Measurements from ENCODE around the gene KCNK16.

KCNK16 gene

DNA sequence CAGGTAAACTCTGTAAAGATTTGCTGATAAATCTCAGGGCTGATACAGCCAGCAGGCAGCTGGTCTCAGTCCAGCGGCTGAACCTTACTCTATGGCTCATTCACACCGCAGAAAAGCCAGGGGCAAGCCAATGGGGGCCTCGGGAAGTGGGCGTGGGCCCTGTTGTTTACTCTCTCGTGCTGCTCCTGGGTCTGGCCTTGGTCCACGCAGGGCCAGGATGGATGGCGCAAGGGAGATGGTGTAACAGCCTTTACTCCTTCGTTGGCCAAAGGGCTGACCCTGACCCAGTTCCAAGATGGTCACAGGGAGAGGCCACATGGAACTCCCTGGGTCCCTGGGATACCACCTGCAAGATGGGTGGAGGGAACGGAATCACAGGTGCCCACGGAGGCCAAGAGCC, 24.4 kb downstream of the KCNK16 start:
- Histone ChIP-seq H3K4me3 (ENCODE audit: low read depth, low read length) (no peak overlapping the region), H3K9me3 (ENCODE audit: severe bottlenecking) (no peaks in the 10 kb centered on the region), H3K27ac (no peak overlapping the region), H3K27me3 (ENCODE audit: insufficient read depth, low read depth, severe bottlenecking) (no peaks in the 10 kb centered on the region), H3K36me3 (no peaks in the 10 kb centered on the region)
- DNase-seq: no peak
- TF ChIP-seq, protein P1, sequence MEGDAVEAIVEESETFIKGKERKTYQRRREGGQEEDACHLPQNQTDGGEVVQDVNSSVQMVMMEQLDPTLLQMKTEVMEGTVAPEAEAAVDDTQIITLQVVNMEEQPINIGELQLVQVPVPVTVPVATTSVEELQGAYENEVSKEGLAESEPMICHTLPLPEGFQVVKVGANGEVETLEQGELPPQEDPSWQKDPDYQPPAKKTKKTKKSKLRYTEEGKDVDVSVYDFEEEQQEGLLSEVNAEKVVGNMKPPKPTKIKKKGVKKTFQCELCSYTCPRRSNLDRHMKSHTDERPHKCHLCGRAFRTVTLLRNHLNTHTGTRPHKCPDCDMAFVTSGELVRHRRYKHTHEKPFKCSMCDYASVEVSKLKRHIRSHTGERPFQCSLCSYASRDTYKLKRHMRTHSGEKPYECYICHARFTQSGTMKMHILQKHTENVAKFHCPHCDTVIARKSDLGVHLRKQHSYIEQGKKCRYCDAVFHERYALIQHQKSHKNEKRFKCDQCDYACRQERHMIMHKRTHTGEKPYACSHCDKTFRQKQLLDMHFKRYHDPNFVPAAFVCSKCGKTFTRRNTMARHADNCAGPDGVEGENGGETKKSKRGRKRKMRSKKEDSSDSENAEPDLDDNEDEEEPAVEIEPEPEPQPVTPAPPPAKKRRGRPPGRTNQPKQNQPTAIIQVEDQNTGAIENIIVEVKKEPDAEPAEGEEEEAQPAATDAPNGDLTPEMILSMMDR (IDR thresholded peaks at IDR 0.05; ENCODE audit: low read depth, low read length): no peak

DNA sequence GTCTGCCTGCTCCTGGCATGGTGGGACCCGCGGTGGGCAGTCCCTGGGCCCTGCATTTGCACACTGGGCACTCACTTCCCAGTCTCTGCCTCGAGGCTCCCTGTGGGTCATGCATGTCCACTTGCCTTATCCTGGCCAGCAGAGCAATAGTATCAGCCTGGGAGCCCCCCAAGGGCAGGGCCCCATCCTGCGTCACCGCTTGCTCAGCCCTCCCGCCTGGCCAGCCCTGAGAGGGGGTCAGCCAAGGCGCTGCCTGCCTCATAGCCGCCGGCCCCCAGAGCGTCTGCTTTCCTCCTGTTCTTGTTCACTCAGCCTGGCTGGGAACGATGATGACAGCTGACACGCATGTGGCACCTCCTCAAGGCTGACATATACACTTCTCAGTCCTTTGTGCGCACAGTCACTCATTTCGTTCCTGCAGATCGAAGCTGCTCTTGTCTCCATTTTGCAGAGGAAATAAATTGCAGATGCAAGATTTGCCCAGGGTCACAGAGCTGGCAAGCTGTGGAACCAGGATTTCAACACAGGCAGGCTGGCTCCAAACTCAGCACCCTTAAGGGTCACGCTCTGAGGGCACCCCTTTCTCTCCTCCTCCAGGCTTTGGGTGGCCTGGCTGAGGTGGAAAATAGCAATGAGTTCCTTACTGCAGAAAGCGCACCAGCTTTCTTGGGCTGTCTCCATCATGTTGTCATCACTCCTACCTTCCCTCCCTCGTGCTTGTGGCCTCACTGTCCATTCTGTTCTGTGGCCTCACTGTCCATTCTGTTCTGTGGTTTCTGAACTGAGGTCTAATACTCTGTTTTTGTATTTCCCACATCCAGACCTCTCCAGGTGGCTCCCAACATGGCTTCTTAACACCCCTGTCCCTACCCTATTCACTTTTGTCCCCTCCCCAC, 25.5 kb downstream of the KCNK16 start:
- Histone ChIP-seq H3K27ac (no peak overlapping the region), H3K9me3 (ENCODE audit: severe bottlenecking) (no peaks in the 10 kb centered on the region), H3K4me3 (ENCODE audit: low read depth, low read length) (no peak overlapping the region), H3K36me3 (no peaks in the 10 kb centered on the region), H3K27me3 (ENCODE audit: insufficient read depth, low read depth, severe bottlenecking) (no peaks in the 10 kb centered on the region)
- TF ChIP-seq, protein P1 (IDR thresholded peaks at IDR 0.05; ENCODE audit: low read depth, low read length): no peak
- no peak for DNase-seq

DNA sequence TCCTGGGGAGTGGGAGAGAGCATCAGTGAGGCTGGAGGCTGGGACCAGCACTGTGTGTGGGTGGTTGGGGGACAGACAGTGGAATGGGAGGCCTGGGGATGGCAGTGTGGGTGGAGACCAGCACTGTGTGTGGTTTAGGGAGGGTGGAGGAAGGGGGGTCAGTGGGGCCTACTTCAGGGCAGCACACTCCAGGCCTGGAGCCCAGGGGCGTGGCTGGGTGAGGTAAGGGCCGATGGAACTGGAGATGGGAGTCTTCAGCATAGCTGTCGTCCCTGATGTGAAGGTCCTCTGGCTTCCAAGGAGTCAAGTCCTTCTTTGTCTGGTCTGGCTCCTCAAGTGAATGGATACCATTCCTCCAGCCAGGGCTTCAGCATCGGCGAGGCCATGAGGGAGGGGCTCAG, 26.9 kb downstream of the KCNK16 start:
- TF ChIP-seq, protein P1 (IDR thresholded peaks at IDR 0.05; ENCODE audit: low read depth, low read length): no peak
- Histone ChIP-seq H3K27me3 (ENCODE audit: insufficient read depth, low read depth, severe bottlenecking) (no peaks in the 10 kb centered on the region), H3K27ac (no peak overlapping the region), H3K36me3 (no peaks in the 10 kb centered on the region), H3K9me3 (ENCODE audit: severe bottlenecking) (no peaks in the 10 kb centered on the region), H3K4me3 (ENCODE audit: low read depth, low read length) (no peak overlapping the region)
- no peak for DNase-seq

DNA sequence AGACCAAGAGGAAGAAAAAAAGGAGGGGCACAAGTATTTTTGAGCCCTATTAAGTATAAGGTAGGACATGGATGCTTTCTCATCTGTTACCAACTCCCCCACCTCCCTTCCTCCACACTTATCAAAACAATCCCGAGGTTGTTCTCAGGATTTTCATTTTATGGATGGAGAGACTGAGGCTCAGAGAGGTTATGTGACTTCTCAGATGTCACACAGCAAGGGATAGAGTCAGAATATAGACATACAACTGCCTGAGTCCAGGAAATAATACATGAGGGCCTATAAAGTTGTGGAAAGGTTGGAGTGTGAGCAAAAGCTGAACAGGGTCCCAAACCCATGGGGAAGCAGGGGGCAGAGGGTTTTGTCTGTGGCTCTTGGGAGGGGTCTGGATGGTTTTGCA, 27.6 kb downstream of the KCNK16 start:
- DNase-seq: no peak
- Histone ChIP-seq H3K9me3 (ENCODE audit: severe bottlenecking) (no peaks in the 10 kb centered on the region), H3K4me3 (ENCODE audit: low read depth, low read length) (no peak overlapping the region), H3K27me3 (ENCODE audit: insufficient read depth, low read depth, severe bottlenecking) (no peaks in the 10 kb centered on the region), H3K36me3 (no peaks in the 10 kb centered on the region), H3K27ac (no peak overlapping the region)
- TF ChIP-seq, protein P1 (IDR thresholded peaks at IDR 0.05; ENCODE audit: low read depth, low read length): no peak

DNA sequence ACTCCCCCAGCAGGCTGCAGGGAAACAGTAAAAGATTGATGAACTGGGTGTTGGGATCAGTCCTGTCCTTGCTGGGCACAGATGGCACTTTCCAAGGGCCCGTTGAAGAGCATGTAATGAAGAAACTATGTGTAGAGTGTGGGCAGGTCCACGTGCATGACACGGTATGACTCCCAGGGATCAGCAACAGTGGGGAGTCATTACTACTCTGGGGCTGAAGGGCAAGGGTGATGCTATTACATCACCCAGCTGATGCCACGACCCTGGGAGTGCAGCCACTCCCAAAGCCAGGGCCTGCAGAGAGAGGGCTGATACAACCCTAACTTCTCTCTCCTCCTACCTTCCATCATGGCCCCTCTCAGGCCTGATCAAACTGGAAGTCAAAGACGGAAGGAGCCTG, 28.4 kb downstream of the KCNK16 start:
- H3K9me3 ChIP-seq (ENCODE audit: severe bottlenecking): no peaks in the 10 kb centered on the region
- TF ChIP-seq, protein P1 (IDR thresholded peaks at IDR 0.05; ENCODE audit: low read depth, low read length): no peak

More for the DNA sequence above, 28.4 kb downstream of the KCNK16 start:
- Histone ChIP-seq H3K4me3 (ENCODE audit: low read depth, low read length) (no peak overlapping the region), H3K27ac (no peak overlapping the region), H3K27me3 (ENCODE audit: insufficient read depth, low read depth, severe bottlenecking) (no peaks in the 10 kb centered on the region), H3K36me3 (no peaks in the 10 kb centered on the region)
- DNase-seq: no peak

Measured in WERI-Rb-1 (cell line).